IMR-90 (cell line): ENCODE results near the gene CDK11B. TPM values are rescaled to one million over a fixed set of nuclear protein-coding genes. Genes with fewer than 3 reads are reported as not detected.

Experiments
- ATAC-seq: fragments of 200-7000 bp; cut with Tn5 transposase; 2 replicates; pipeline ENCODE4 v1.9.1; 2020; ENCODE audit warnings: low read depth, mild to moderate bottlenecking, moderate library complexity
- BruUV-seq: library from RNA; stranded (reverse); fragments of 400-500 nt; replicated peaks from 2 replicates; lab custom pipeline; 2021; lab: Mats Ljungman, UMichigan
- CTCF ChIA-PET: fragments of 300-600 bp; formaldehyde crosslinking; extraction: SDS; loops from one replicate; lab custom pipeline; 2021; ENCODE audit warnings: antibody characterized with exemption; lab: Yijun Ruan, JAX
- POLR2A ChIA-PET: fragments of 300-600 bp; sonication (Branson Sonifier 250); formaldehyde crosslinking; loops from one replicate; lab custom pipeline; 2022; ENCODE audit warnings: antibody characterized with exemption; ENCODE audit not compliant: unreplicated experiment; lab: Charles Lee
- DNase-seq: peaks from one replicate; pipeline ENCODE4 v3.0.0; 2013
- H2AFZ ChIP-seq: replicated peaks from 2 replicates; pipeline ENCODE3; 2013; ENCODE audit warnings: low read length, mild to moderate bottlenecking; ENCODE audit not compliant: poor library complexity
- H2AK5ac ChIP-seq: 2 replicates; pipeline ENCODE4 v1.6.1; 2013; ENCODE audit warnings: low read depth, low read length, inconsistent platforms
- H2AK9ac ChIP-seq: replicated peaks from 2 replicates; pipeline ENCODE3; 2013; ENCODE audit warnings: mild to moderate bottlenecking, low read depth, low read length, moderate library complexity; ENCODE audit not compliant: poor library complexity
- H2BK120ac ChIP-seq: 2 replicates; pipeline ENCODE4 v1.6.1; 2013; ENCODE audit warnings: low read depth, low read length, inconsistent platforms
- H2BK15ac ChIP-seq: 3 replicates; pipeline ENCODE4 v1.6.1; 2013; ENCODE audit warnings: low read depth, low read length, inconsistent platforms
- H2BK20ac ChIP-seq: 2 replicates; pipeline ENCODE4 v1.6.1; 2013; ENCODE audit warnings: low read depth, mild to moderate bottlenecking, inconsistent platforms, low read length, moderate library complexity
- H2BK5ac ChIP-seq: 2 replicates; pipeline ENCODE4 v1.6.1; 2013; ENCODE audit warnings: mild to moderate bottlenecking, low read depth, low read length, inconsistent platforms; ENCODE audit not compliant: poor library complexity, severe bottlenecking
- H3K14ac ChIP-seq: replicated peaks from 2 replicates; pipeline ENCODE4 v1.6.1; 2013; ENCODE audit warnings: low read depth, low read length, inconsistent platforms
- H3K18ac ChIP-seq: 2 replicates; pipeline ENCODE4 v1.6.1; 2013; ENCODE audit warnings: low read depth, low read length, control low read depth
- H3K23ac ChIP-seq: 2 replicates; pipeline ENCODE4 v1.6.1; 2013; ENCODE audit warnings: low read depth, low read length, inconsistent platforms
- H3K27ac ChIP-seq: 2 replicates; pipeline ENCODE4 v1.5.1; 2013; ENCODE audit warnings: mild to moderate bottlenecking, control low read depth, low read length; ENCODE audit not compliant: insufficient read depth
- H3K27me3 ChIP-seq: 2 replicates; pipeline ENCODE4 v1.6.1; 2013; ENCODE audit warnings: low read length; ENCODE audit not compliant: control insufficient read depth, insufficient read depth
- H3K36me3 ChIP-seq: 2 replicates; pipeline ENCODE4 v1.6.1; 2013; ENCODE audit warnings: low read length, mixed read lengths; ENCODE audit not compliant: control insufficient read depth, insufficient read depth
- H3K4ac ChIP-seq: 2 replicates; pipeline ENCODE4 v1.6.1; 2013; ENCODE audit warnings: low read depth, low read length, inconsistent platforms
- H3K4me1 ChIP-seq: 2 replicates; pipeline ENCODE4 v1.6.1; 2013; ENCODE audit warnings: low read length, mixed read lengths; ENCODE audit not compliant: control insufficient read depth, insufficient read depth
- H3K4me2 ChIP-seq: 2 replicates; pipeline ENCODE4 v1.6.1; 2013; ENCODE audit warnings: low read depth, mild to moderate bottlenecking, control low read depth, low read length, moderate library complexity
- H3K4me3 ChIP-seq: 2 replicates; pipeline ENCODE4 v1.5.1; 2013; ENCODE audit warnings: low read depth, mild to moderate bottlenecking, control low read depth, low read length, moderate library complexity; ENCODE audit not compliant: insufficient read depth
- H3K56ac ChIP-seq: 2 replicates; pipeline ENCODE4 v1.6.1; 2013; ENCODE audit warnings: low read length, inconsistent platforms; ENCODE audit not compliant: insufficient read depth; ENCODE audit errors: extremely low read depth
- H3K79me1 ChIP-seq, 2 experiments: 2 replicates each; pipeline ENCODE4 v1.6.1; 2013; ENCODE audit warnings: low read length in 2 of 2, inconsistent platforms in 1 of 2, low read depth in 1 of 2
- H3K9ac ChIP-seq: 2 replicates; pipeline ENCODE4 v1.6.1; 2013; ENCODE audit warnings: low read depth, low read length, control low read depth
- H3K9me1 ChIP-seq: 2 replicates; pipeline ENCODE4 v1.6.1; 2013; ENCODE audit warnings: low read length, inconsistent platforms; ENCODE audit not compliant: insufficient read depth
- H3K9me3 ChIP-seq: 2 replicates; pipeline ENCODE4 v1.6.1; 2013; ENCODE audit warnings: low read length; ENCODE audit not compliant: control insufficient read depth, insufficient read depth
- H4K20me1 ChIP-seq: 2 replicates; pipeline ENCODE4 v1.6.1; 2013; ENCODE audit warnings: low read length, inconsistent platforms; ENCODE audit not compliant: insufficient read depth
- H4K5ac ChIP-seq: 2 replicates; pipeline ENCODE4 v1.6.1; 2013; ENCODE audit warnings: mild to moderate bottlenecking, low read depth, low read length, control low read depth
- H4K8ac ChIP-seq, 2 experiments: 2 replicates each; pipeline ENCODE4 v1.6.1; 2013; ENCODE audit warnings: low read depth in 2 of 2, low read length in 2 of 2, control low read depth in 1 of 2, inconsistent platforms in 1 of 2
- H4K91ac ChIP-seq: 2 replicates; pipeline ENCODE4 v1.6.1; 2013; ENCODE audit warnings: low read depth, low read length, inconsistent platforms; ENCODE audit not compliant: insufficient read depth
- FOS ChIP-seq: fragments of 150-350 bp; IDR thresholded peaks from 2 replicates; pipeline ENCODE4 v1.6.1; 2016; ENCODE audit warnings: low read depth, low read length
- MAZ ChIP-seq: IDR thresholded peaks from 2 replicates; pipeline ENCODE4 v1.6.1; 2012; ENCODE audit warnings: low read depth, mild to moderate bottlenecking, low read length, improper control_type of control experiment, moderate library complexity, borderline replicate concordance
- MXI1 ChIP-seq: IDR thresholded peaks from 2 replicates; pipeline ENCODE4 v1.6.1; 2012; ENCODE audit warnings: low read depth, mild to moderate bottlenecking, low read length, moderate library complexity, borderline replicate concordance
- NFE2L2 ChIP-seq: fragments of 150-350 bp; IDR thresholded peaks from 2 replicates; pipeline ENCODE4 v1.6.1; 2016; ENCODE audit warnings: low read depth, mild to moderate bottlenecking, low read length
- POLR2A ChIP-seq: IDR thresholded peaks from 2 replicates; pipeline ENCODE4 v1.6.1; 2012; ENCODE audit warnings: mild to moderate bottlenecking, low read depth, low read length
- RAD21 ChIP-seq: IDR thresholded peaks from 2 replicates; pipeline ENCODE4 v1.6.1; 2012; ENCODE audit warnings: low read length, improper control_type of control experiment
- RCOR1 ChIP-seq: IDR thresholded peaks from 2 replicates; pipeline ENCODE4 v1.6.1; 2012; ENCODE audit warnings: mild to moderate bottlenecking, low read length, improper control_type of control experiment; ENCODE audit not compliant: insufficient replicate concordance
- RFX5 ChIP-seq: IDR thresholded peaks from 2 replicates; pipeline ENCODE4 v1.8.0; 2012; ENCODE audit warnings: low read depth, mild to moderate bottlenecking, low read length, moderate library complexity
- SMC3 ChIP-seq: fragments of 150-350 bp; IDR thresholded peaks from 2 replicates; pipeline ENCODE4 v1.6.1; 2016; ENCODE audit warnings: low read depth, mild to moderate bottlenecking, antibody characterized with exemption, low read length, moderate library complexity
- WGBS, 2 experiments: methylation state at CpG; one replicate each; pipeline versions ENCODE4 v1.1.5 to v1.1.7; 2013; ENCODE audit warnings: missing lambda C conversion rate in 2 of 2; ENCODE audit not compliant: insufficient read length in 1 of 2; ENCODE audit errors: extremely low coverage in 2 of 2; 5-methylcytosine and 5-hydroxymethylcytosine counted together
- dilution Hi-C: fragments of 300-500 bp; cut with HindIII; formaldehyde crosslinking; loops from one replicate; pipeline ENCODE4 v1.14.3; 2018; ENCODE audit warnings: low sequenced_read_pairs; ENCODE audit not compliant: unreplicated experiment
- in situ Hi-C: fragments of 300-500 bp; cut with MboI; formaldehyde crosslinking; loops from 3 replicates; pipeline ENCODE4 v1.14.3; 2019; ENCODE audit warnings: low sequenced_read_pairs, inconsistent platforms, mixed read lengths
- intact Hi-C: fragments of 100-400 bp; cut with micrococcal nuclease; formaldehyde crosslinking; loops from 2 replicates; pipeline ENCODE4 v1.10.0; 2022
- polyA plus RNA-seq, 3 experiments: library from polyadenylated mRNA; depleted of rRNA; stranded (reverse); fragments of >200 nt; gene quantifications; 2 replicates each; pipeline ENCODE4 v1.2.3, GENCODE V29; 2012; ENCODE audit warnings: low replicate concordance in 1 of 3
- total RNA-seq: library from RNA; depleted of rRNA; stranded (reverse); fragments of >200 nt; gene quantifications from 2 replicates; pipeline ENCODE4 v1.2.3, GENCODE V29; 2012
- TF ChIP-seq, protein P1 (sequence below): conservative IDR thresholded peaks from 2 replicates; pipeline ENCODE4 v1.5.1; 2012; ENCODE audit warnings: mild to moderate bottlenecking, low read depth, low read length, improper control_type of control experiment
- TF ChIP-seq, protein P2 (sequence below): fragments of 150-350 bp; IDR thresholded peaks from 2 replicates; pipeline ENCODE4 v1.6.1; 2017; ENCODE audit warnings: mild to moderate bottlenecking, antibody characterized with exemption, low read length, low read depth

CDK11B gene
- total and polyA plus RNA-seq, 2 of the 4 experiments (the other 2 are of a cell fraction), result 8.2 to 19.1 TPM

DNA sequence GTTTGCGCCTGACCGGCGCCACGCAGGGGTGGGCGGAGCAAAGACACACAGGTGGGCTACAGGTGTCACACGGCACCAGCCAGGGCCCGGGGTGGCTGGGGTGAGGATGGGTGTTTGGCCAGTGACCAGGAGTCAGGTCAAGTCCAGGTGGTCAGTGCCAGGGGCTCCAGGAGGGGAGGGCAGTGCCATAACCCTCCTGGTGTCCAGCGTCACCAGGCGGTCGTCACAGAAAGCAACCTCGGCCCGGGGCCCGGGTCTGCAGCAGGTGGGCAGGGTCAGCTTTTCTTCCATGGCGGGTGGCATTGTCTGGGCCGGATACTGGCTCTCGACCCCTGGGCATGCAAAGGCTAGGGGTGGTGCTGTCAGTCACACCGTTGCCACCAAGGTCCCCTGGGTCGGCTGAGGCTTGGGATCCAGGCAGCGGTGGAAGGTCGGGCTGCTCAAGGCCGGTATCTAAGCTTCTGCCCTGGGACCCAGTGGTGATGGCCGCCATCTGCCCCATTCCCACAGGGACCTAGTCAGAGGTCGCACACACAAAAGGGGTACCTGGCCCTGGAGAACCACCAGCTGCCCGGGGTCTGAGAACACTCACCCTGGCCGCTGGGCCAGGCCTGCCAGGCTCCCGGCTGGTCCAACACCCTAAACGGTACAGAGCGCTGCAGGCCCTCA lies 60.6 kb downstream of the CDK11B start:
- no peak overlapping the region for H3K4me2 ChIP-seq
- no peak overlapping the region for H3K27ac ChIP-seq
- no peak overlapping the region for H3K14ac ChIP-seq
- H3K4me3 ChIP-seq, result no peak overlapping the region
- H3K27me3 ChIP-seq, result peaks cover 24% of the 10 kb centered on the region
- no TSS peak for BruUV-seq
- dilution Hi-C loops, result no loop called here
- ATAC-seq, result no peak
- DNase-seq, result no peak
- no peak overlapping the region for H2BK15ac ChIP-seq
- peak overlapping the region; percentile 42 for H2AK9ac ChIP-seq
- ChIA-PET CTCF (interaction anchor here (0.8 kb wide), 1 partner anchor 264 kb away, joined by 3 read pairs; no protein-coding TSS in a partner anchor), POLR2A (no interaction called here)
- H2BK5ac ChIP-seq, result no peak overlapping the region
- TF ChIP-seq, protein P1, sequence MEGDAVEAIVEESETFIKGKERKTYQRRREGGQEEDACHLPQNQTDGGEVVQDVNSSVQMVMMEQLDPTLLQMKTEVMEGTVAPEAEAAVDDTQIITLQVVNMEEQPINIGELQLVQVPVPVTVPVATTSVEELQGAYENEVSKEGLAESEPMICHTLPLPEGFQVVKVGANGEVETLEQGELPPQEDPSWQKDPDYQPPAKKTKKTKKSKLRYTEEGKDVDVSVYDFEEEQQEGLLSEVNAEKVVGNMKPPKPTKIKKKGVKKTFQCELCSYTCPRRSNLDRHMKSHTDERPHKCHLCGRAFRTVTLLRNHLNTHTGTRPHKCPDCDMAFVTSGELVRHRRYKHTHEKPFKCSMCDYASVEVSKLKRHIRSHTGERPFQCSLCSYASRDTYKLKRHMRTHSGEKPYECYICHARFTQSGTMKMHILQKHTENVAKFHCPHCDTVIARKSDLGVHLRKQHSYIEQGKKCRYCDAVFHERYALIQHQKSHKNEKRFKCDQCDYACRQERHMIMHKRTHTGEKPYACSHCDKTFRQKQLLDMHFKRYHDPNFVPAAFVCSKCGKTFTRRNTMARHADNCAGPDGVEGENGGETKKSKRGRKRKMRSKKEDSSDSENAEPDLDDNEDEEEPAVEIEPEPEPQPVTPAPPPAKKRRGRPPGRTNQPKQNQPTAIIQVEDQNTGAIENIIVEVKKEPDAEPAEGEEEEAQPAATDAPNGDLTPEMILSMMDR, result no peak
- TF ChIP-seq RFX5 (no peak), RCOR1 (no peak), FOS (no peak), NFE2L2 (no peak), MAZ (no peak), MXI1 (no peak), SMC3 (no peak), RAD21 (no peak), POLR2A (no peak)
- TF ChIP-seq, protein P2, sequence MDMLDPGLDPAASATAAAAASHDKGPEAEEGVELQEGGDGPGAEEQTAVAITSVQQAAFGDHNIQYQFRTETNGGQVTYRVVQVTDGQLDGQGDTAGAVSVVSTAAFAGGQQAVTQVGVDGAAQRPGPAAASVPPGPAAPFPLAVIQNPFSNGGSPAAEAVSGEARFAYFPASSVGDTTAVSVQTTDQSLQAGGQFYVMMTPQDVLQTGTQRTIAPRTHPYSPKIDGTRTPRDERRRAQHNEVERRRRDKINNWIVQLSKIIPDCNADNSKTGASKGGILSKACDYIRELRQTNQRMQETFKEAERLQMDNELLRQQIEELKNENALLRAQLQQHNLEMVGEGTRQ, result no peak
- peaks cover 10% of the 10 kb centered on the region; the same call in 1 of the 2 replicates for H3K4me1 ChIP-seq
- in situ Hi-C loops, result no loop called here
- H3K9ac ChIP-seq, result no peak overlapping the region
- H3K4ac ChIP-seq, result no peak overlapping the region
- no peak overlapping the region for H2AK5ac ChIP-seq
- H3K9me1 ChIP-seq, result no peaks in the 10 kb centered on the region
- WGBS, 2 experiments, result 89% methylated on average over 10 of the region's 28 CpGs; no CpG with 5 or more reads in 1 of the 2 experiments
- no peaks in the 10 kb centered on the region for H3K79me1 ChIP-seq
- H4K8ac ChIP-seq, result no peak overlapping the region
- no peak overlapping the region for H2AFZ ChIP-seq
- no peak overlapping the region for H3K18ac ChIP-seq
- no peak overlapping the region for H4K91ac ChIP-seq
- H2BK120ac ChIP-seq, result no peak overlapping the region
- H4K5ac ChIP-seq, result no peak overlapping the region
- no peak overlapping the region for H3K23ac ChIP-seq
- intact Hi-C loops, result no loop called here
- no peaks in the 10 kb centered on the region for H4K20me1 ChIP-seq
- no peaks in the 10 kb centered on the region for H3K9me3 ChIP-seq
- H3K56ac ChIP-seq, result no peak overlapping the region
- H2BK20ac ChIP-seq, result no peak overlapping the region
- H3K36me3 ChIP-seq, result no peaks in the 10 kb centered on the region
